ENCODE measurements around the gene GMDS.

GMDS gene

GRCh38 chr6:2208468-2208867 is 36.9 kb downstream of the GMDS start:
- no peaks in the 10 kb centered on the region for H3K27me3 ChIP-seq (ENCODE audit: control insufficient read depth in 1 of 2, insufficient read depth in 2 of 2, low read length in 2 of 2)
- no peak overlapping the region for H3K4me3 ChIP-seq (ENCODE audit: low read length in 2 of 2)
- peaks cover 0 to 3% of the 10 kb centered on the region in 2 donors for H3K9me3 ChIP-seq (ENCODE audit: control insufficient read depth in 2 of 2, low read length in 2 of 2)
- H3K27ac ChIP-seq (ENCODE audit: low read length) = no peak overlapping the region
- H3K9ac ChIP-seq (ENCODE audit: low read length in 2 of 2) = no peak overlapping the region
- H3K36me3 ChIP-seq (ENCODE audit: control insufficient read depth in 2 of 2, insufficient read depth in 2 of 2, low read length in 2 of 2) = no peaks in the 10 kb centered on the region
- H3K4me1 ChIP-seq (ENCODE audit: control insufficient read depth, insufficient read depth, low read length) = no peaks in the 10 kb centered on the region

GRCh38 chr6:2205396-2205795 is 40.0 kb downstream of the GMDS start:
- no peaks in the 10 kb centered on the region for H3K36me3 ChIP-seq (ENCODE audit: control insufficient read depth in 2 of 2, insufficient read depth in 2 of 2, low read length in 2 of 2)
- peaks cover 0 to 2% of the 10 kb centered on the region in 2 donors for H3K27me3 ChIP-seq (ENCODE audit: control insufficient read depth in 1 of 2, insufficient read depth in 2 of 2, low read length in 2 of 2)
- H3K27ac ChIP-seq (ENCODE audit: low read length) = no peak overlapping the region
- no peak overlapping the region for H3K9ac ChIP-seq (ENCODE audit: low read length in 2 of 2)
- H3K4me3 ChIP-seq (ENCODE audit: low read length in 2 of 2) = no peak overlapping the region
- no peaks in the 10 kb centered on the region for H3K4me1 ChIP-seq (ENCODE audit: control insufficient read depth, insufficient read depth, low read length)
- H3K9me3 ChIP-seq (ENCODE audit: control insufficient read depth in 2 of 2, low read length in 2 of 2) = peaks cover 0 to 3% of the 10 kb centered on the region in 2 donors

GRCh38 chr6:2204272-2204671 is 41.1 kb downstream of the GMDS start:
- Histone ChIP-seq H3K9me3 (ENCODE audit: control insufficient read depth in 2 of 2, low read length in 2 of 2) (peaks cover 0 to 3% of the 10 kb centered on the region in 2 donors), H3K27ac (ENCODE audit: low read length) (no peak overlapping the region), H3K27me3 (ENCODE audit: control insufficient read depth in 1 of 2, insufficient read depth in 2 of 2, low read length in 2 of 2) (peaks cover 0 to 2% of the 10 kb centered on the region in 2 donors), H3K9ac (ENCODE audit: low read length in 2 of 2) (no peak overlapping the region), H3K4me3 (ENCODE audit: low read length in 2 of 2) (no peak overlapping the region), H3K36me3 (ENCODE audit: control insufficient read depth in 2 of 2, insufficient read depth in 2 of 2, low read length in 2 of 2) (no peaks in the 10 kb centered on the region), H3K4me1 (ENCODE audit: control insufficient read depth, insufficient read depth, low read length) (no peaks in the 10 kb centered on the region)

- Histone ChIP-seq H3K36me3 (ENCODE audit: control insufficient read depth in 2 of 2, insufficient read depth in 2 of 2, low read length in 2 of 2) (no peaks in the 10 kb centered on the region), H3K27ac (ENCODE audit: low read length) (no peak overlapping the region), H3K4me3 (ENCODE audit: low read length in 2 of 2) (no peak overlapping the region), H3K9me3 (ENCODE audit: control insufficient read depth in 2 of 2, low read length in 2 of 2) (peaks cover 0 to 3% of the 10 kb centered on the region in 2 donors), H3K4me1 (ENCODE audit: control insufficient read depth, insufficient read depth, low read length) (no peaks in the 10 kb centered on the region), H3K27me3 (ENCODE audit: control insufficient read depth in 1 of 2, insufficient read depth in 2 of 2, low read length in 2 of 2) (peaks cover 0 to 2% of the 10 kb centered on the region in 2 donors), H3K9ac (ENCODE audit: low read length in 2 of 2) (no peak overlapping the region)
These were observed 42.1 kb downstream of the GMDS start for GRCh38 chr6:2203264-2203663.

GRCh38 chr6:2197984-2198383 is 47.4 kb downstream of the GMDS start:
- Histone ChIP-seq H3K27ac (ENCODE audit: low read length) (no peak overlapping the region), H3K4me3 (ENCODE audit: low read length in 2 of 2) (no peak overlapping the region), H3K27me3 (ENCODE audit: control insufficient read depth in 1 of 2, insufficient read depth in 2 of 2, low read length in 2 of 2) (peaks cover 0 to 2% of the 10 kb centered on the region in 2 donors), H3K4me1 (ENCODE audit: control insufficient read depth, insufficient read depth, low read length) (no peaks in the 10 kb centered on the region), H3K9ac (ENCODE audit: low read length in 2 of 2) (no peak overlapping the region), H3K36me3 (ENCODE audit: control insufficient read depth in 2 of 2, insufficient read depth in 2 of 2, low read length in 2 of 2) (no peaks in the 10 kb centered on the region), H3K9me3 (ENCODE audit: control insufficient read depth in 2 of 2, low read length in 2 of 2) (no peaks in the 10 kb centered on the region)

GRCh38 chr6:2197177-2197671 is 48.2 kb downstream of the GMDS start:
- H3K4me1 ChIP-seq (ENCODE audit: control insufficient read depth, insufficient read depth, low read length) = no peaks in the 10 kb centered on the region
- no peak overlapping the region for H3K4me3 ChIP-seq (ENCODE audit: low read length in 2 of 2)
- H3K36me3 ChIP-seq (ENCODE audit: control insufficient read depth in 2 of 2, insufficient read depth in 2 of 2, low read length in 2 of 2) = no peaks in the 10 kb centered on the region
- no peaks in the 10 kb centered on the region for H3K27me3 ChIP-seq (ENCODE audit: control insufficient read depth in 1 of 2, insufficient read depth in 2 of 2, low read length in 2 of 2)
- no peak overlapping the region for H3K27ac ChIP-seq (ENCODE audit: low read length)
- no peak overlapping the region for H3K9ac ChIP-seq (ENCODE audit: low read length in 2 of 2)
- no peaks in the 10 kb centered on the region for H3K9me3 ChIP-seq (ENCODE audit: control insufficient read depth in 2 of 2, low read length in 2 of 2)

GRCh38 chr6:2196079-2196679 is 49.2 kb downstream of the GMDS start:
- Histone ChIP-seq H3K4me1 (ENCODE audit: control insufficient read depth, insufficient read depth, low read length) (no peaks in the 10 kb centered on the region), H3K4me3 (ENCODE audit: low read length in 2 of 2) (no peak overlapping the region), H3K27ac (ENCODE audit: low read length) (no peak overlapping the region), H3K36me3 (ENCODE audit: control insufficient read depth in 2 of 2, insufficient read depth in 2 of 2, low read length in 2 of 2) (no peaks in the 10 kb centered on the region), H3K9me3 (ENCODE audit: control insufficient read depth in 2 of 2, low read length in 2 of 2) (no peaks in the 10 kb centered on the region), H3K27me3 (ENCODE audit: control insufficient read depth in 1 of 2, insufficient read depth in 2 of 2, low read length in 2 of 2) (no peaks in the 10 kb centered on the region), H3K9ac (ENCODE audit: low read length in 2 of 2) (no peak overlapping the region)

- H3K36me3 ChIP-seq (ENCODE audit: control insufficient read depth in 2 of 2, insufficient read depth in 2 of 2, low read length in 2 of 2) = no peaks in the 10 kb centered on the region
- H3K27ac ChIP-seq (ENCODE audit: low read length) = no peak overlapping the region
- H3K9me3 ChIP-seq (ENCODE audit: control insufficient read depth in 2 of 2, low read length in 2 of 2) = no peaks in the 10 kb centered on the region
- no peak overlapping the region for H3K4me3 ChIP-seq (ENCODE audit: low read length in 2 of 2)
- no peaks in the 10 kb centered on the region for H3K27me3 ChIP-seq (ENCODE audit: control insufficient read depth in 1 of 2, insufficient read depth in 2 of 2, low read length in 2 of 2)
- no peaks in the 10 kb centered on the region for H3K4me1 ChIP-seq (ENCODE audit: control insufficient read depth, insufficient read depth, low read length)
- H3K9ac ChIP-seq (ENCODE audit: low read length in 2 of 2) = no peak overlapping the region
These were observed 50.8 kb downstream of the GMDS start for GRCh38 chr6:2194643-2195042.

GRCh38 chr6:2193931-2194330 is 51.5 kb downstream of the GMDS start:
- no peaks in the 10 kb centered on the region for H3K4me1 ChIP-seq (ENCODE audit: control insufficient read depth, insufficient read depth, low read length)
- no peak overlapping the region for H3K27ac ChIP-seq (ENCODE audit: low read length)
- H3K36me3 ChIP-seq (ENCODE audit: control insufficient read depth in 2 of 2, insufficient read depth in 2 of 2, low read length in 2 of 2) = no peaks in the 10 kb centered on the region
- no peaks in the 10 kb centered on the region for H3K9me3 ChIP-seq (ENCODE audit: control insufficient read depth in 2 of 2, low read length in 2 of 2)
- no peak overlapping the region for H3K4me3 ChIP-seq (ENCODE audit: low read length in 2 of 2)
- no peaks in the 10 kb centered on the region for H3K27me3 ChIP-seq (ENCODE audit: control insufficient read depth in 1 of 2, insufficient read depth in 2 of 2, low read length in 2 of 2)
- H3K9ac ChIP-seq (ENCODE audit: low read length in 2 of 2) = no peak overlapping the region

- Histone ChIP-seq H3K27ac (ENCODE audit: low read length) (no peak overlapping the region), H3K27me3 (ENCODE audit: control insufficient read depth in 1 of 2, insufficient read depth in 2 of 2, low read length in 2 of 2) (no peaks in the 10 kb centered on the region), H3K4me1 (ENCODE audit: control insufficient read depth, insufficient read depth, low read length) (no peaks in the 10 kb centered on the region), H3K4me3 (ENCODE audit: low read length in 2 of 2) (no peak overlapping the region), H3K36me3 (ENCODE audit: control insufficient read depth in 2 of 2, insufficient read depth in 2 of 2, low read length in 2 of 2) (no peaks in the 10 kb centered on the region), H3K9me3 (ENCODE audit: control insufficient read depth in 2 of 2, low read length in 2 of 2) (no peaks in the 10 kb centered on the region), H3K9ac (ENCODE audit: low read length in 2 of 2) (no peak overlapping the region)
These were observed 52.4 kb downstream of the GMDS start for GRCh38 chr6:2192976-2193375.

GRCh38 chr6:2191390-2191740 is 54.0 kb downstream of the GMDS start:
- no peak overlapping the region for H3K4me3 ChIP-seq (ENCODE audit: low read length in 2 of 2)
- no peaks in the 10 kb centered on the region for H3K27me3 ChIP-seq (ENCODE audit: control insufficient read depth in 1 of 2, insufficient read depth in 2 of 2, low read length in 2 of 2)
- H3K27ac ChIP-seq (ENCODE audit: low read length) = no peak overlapping the region
- no peak overlapping the region for H3K9ac ChIP-seq (ENCODE audit: low read length in 2 of 2)
- no peaks in the 10 kb centered on the region for H3K36me3 ChIP-seq (ENCODE audit: control insufficient read depth in 2 of 2, insufficient read depth in 2 of 2, low read length in 2 of 2)
- H3K4me1 ChIP-seq (ENCODE audit: control insufficient read depth, insufficient read depth, low read length) = no peaks in the 10 kb centered on the region
- H3K9me3 ChIP-seq (ENCODE audit: control insufficient read depth in 2 of 2, low read length in 2 of 2) = no peaks in the 10 kb centered on the region
